Activated gamma-delta T cell (primary cell): ENCODE results near the gene FMN2.

ENCODE experiments used
- DNase-seq: peaks from one replicate; lab custom pipeline; 2025; lab: John Stamatoyannopoulos, UW

Gene FMN2

DNA sequence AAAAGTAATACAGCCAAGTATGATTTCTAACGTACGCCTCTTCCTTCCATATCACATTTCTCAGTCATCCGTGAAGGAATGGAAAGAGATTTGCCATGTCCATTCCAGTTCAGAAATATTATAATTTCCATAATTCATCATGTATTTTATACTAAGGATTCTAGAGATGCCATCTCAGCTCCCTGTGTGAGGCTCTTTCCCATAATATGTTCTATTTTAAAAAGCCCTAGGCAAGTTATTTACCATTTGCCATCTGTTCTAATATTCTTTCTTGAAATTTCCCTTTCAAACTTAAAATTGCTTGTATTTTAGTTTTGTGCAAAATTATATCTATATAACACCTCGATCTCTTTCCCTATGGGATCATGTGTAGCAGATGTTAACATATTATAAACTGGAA lies 106.7 kb downstream of the FMN2 start:
- DNase-seq = no peak

DNA sequence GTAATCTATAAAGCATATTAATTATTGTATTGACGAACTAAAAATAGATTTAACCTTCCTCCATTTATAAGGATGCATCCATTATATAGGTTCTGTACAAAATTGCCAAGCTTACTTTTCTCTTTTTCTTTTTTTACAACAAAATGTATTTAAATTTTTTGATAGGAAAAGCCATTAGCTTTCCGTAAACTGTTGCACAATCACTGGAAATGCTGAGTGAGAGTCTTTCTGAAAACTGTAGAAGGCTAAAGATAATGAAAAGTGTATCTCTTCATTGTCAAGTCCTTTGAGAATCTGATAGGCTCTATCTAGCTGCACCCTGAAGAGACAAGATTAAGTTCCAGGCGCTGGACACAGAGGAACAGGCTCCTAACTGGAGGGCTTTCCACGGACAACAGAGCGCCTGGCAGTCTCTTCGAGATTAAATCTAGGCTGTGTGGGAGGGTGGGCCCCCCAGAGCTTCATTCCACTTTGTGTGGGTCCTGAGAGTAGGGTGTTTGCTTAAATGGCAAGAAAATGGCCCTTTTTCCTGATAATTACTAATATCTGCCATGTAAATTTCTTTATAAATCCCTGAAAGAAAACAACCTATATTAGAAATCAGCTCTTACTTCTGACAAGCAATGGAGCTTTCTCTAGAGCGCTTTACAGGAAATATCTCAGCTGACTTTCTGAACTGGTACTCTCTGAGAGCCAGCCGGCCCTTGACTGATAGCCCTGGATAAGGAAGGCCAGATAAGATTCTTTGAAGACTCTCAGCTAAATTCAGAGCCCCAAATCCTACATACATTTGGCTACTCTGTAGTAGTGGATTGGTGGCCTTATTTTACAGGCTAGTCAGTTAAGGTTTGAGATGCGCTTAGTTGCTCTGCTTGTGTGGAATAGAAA lies 108.3 kb downstream of the FMN2 start:
- DNase-seq = no peak

DNA sequence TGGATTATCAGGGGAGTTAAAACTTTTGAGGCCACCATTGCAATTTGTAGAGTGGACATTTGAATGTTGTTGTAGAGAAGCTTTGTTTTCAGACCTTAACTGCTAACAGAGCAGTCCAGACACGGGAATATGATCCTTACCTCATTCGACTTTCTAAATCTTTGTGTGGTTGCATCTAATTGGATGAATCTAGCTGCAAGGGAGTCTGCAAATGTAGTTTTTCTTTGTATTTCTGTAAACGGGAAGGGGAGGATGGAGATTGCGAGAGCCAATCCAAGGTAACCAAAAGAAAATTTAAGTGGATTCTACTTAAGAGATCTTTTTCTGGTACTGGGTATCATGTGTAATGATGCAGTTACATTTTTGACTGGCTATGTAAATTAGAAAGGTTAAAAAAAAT lies 110.2 kb downstream of the FMN2 start:
- no peak for DNase-seq

DNA sequence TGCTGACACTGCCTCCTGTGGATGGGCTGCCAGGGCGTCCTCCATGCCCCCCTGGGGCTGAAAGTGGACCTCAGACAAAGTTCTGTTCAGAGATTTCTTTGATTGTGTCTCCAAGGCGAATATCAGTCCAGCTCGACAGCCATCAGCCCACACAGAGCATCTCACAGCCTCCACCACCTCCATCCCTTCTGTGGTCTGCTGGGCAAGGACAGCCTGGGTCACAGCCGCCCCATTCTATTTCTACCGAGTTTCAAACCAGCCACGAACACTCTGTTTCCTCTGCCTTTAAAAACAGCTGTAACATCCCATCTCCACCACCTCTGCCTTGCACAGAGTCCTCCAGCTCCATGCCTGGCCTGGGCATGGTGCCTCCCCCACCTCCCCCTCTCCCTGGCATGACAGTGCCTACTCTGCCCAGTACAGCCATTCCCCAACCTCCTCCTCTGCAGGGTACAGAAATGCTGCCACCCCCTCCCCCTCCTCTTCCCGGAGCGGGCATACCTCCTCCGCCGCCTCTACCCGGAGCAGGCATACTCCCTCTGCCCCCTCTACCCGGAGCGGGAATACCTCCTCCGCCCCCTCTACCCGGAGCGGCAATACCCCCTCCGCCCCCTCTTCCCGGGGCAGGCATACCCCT lies 115.5 kb downstream of the FMN2 start:
- no peak for DNase-seq

- no peak for DNase-seq
Observed at GRCh38 chr1:240210026-240210425, 118.3 kb downstream of the FMN2 start.

DNA sequence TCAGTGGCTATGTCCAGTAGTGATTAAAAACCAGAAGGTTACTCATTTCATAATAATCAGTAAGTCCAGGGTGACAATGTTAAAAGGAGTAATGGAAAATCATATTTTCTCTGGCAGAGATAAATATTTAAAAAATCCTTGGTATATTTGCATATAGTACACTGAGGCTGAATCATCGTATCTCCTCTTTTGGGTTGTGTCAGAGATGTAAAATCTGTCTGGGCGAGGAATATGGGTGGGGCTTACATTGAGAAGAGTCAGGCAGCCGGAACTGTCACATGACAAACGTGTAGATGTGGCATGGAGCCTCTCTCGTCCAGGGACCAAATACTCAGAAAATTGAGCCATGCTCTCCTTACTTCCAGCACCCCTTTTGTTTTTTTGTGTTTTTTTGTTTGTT lies 120.9 kb downstream of the FMN2 start:
- no peak for DNase-seq

GRCh38 chr1:240217403-240217802 lies 125.7 kb downstream of the FMN2 start:
- DNase-seq = no peak

DNA sequence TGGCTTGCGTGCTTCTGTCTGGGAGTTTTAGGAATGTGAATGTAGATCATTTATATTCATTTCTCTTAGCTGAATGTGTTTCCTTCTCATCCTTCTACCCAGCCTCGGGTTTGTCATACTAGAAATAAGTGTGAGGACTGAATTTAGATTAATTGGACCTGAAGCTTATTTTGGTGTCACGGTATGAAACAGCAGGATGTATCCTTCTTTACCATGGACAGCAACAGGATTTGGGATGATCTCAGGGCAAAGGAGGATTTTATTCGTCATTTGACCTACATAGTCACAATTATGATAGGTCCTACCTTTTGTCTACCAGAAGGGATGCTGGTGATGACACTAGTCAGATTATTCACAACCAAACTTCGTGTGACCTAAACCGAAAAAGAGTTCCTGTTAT lies 127.4 kb downstream of the FMN2 start:
- no peak for DNase-seq

DNA sequence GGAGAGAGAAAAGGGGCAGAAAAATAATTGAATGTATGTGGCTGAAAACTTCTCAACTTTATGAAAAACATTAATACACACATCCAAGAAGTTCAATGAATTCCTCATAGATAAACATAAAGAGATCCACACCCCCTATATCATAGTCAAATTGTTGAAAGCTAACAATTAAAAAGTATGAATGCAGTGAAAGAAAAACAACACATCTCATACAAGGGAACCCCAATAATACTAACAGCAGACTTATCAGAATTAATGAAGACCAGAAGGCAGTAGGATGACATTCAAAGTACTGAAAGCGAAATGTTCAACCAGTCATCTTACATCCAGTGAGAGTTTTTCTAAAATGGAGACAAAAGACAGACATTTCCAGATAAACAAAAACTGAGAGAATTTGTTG lies 134.4 kb downstream of the FMN2 start:
- no peak for DNase-seq

- DNase-seq = no peak
Observed at GRCh38 chr1:240230816-240231215, 139.1 kb downstream of the FMN2 start.

DNA sequence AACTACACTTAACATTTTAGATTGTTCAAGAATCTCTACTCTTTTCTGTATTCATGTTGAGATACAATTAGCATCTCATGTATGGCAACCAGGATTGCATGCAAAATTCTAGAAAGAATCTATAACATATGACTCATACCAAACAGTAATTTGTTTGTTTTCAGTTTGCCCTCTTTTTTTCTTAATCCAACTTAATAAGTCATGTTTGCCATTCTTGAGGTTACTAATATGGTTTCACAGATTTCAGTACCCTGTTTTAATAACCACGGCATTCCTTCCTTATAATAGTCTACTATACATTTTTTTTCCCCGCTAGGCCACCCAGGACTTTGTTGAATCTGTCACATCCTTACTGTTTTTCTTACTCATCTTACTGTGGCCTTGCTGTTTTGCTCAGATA lies 140.8 kb downstream of the FMN2 start:
- DNase-seq = no peak

DNA sequence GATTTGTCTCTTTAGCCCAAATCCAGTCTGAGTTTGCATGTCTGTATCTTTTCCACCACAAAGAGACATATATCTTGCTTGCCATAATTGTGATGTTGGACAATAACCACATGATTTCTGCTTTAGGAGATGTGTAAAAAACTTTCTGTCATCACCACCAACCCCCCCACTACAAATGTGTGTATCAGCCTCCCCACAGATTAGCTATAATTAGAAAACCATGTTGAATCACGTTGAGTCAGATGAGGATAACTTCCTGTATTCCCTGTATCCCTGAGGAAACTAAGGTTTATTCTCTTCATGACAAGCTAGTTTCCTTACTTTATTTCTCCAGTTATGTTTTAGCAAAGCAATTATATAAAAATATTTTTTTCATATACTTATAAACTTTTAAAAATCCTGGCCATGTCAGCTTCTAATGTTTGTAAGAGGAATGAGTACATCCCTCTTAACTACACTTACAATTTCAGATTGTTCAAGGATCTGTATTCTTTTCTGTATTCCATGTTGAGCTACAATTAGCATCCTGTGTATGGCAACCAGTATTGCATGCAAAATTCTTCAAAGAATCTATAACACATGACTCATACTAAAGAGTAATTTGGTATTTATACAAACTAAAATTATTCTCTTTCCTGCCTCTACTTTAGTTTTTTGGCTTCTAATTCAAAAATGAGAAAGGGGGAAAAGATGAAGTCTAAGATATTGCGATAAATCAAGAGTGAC lies 143.0 kb downstream of the FMN2 start:
- no peak for DNase-seq

GRCh38 chr1:240235521-240236288 lies 144.0 kb downstream of the FMN2 start:
- DNase-seq = no peak

DNA sequence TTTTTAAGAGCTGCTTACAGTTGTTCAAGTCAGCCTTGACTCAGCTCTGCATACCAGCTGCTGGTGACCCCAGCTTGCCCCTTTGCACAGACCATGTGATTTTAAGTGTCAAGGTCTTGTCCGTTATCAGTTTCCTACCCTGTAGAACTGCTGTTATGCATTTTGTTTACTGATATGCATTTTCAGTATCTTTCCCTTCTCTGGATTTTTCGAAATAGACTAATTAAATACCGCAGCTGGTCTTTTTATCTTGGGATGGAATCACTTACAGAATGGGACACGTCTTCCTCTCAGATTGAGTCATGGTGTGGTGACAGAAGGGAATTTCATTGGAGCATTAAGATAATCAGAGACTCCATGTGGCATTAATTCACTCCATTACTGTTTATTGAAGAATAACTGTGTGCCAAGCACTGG lies 145.6 kb downstream of the FMN2 start:
- DNase-seq = no peak

DNA sequence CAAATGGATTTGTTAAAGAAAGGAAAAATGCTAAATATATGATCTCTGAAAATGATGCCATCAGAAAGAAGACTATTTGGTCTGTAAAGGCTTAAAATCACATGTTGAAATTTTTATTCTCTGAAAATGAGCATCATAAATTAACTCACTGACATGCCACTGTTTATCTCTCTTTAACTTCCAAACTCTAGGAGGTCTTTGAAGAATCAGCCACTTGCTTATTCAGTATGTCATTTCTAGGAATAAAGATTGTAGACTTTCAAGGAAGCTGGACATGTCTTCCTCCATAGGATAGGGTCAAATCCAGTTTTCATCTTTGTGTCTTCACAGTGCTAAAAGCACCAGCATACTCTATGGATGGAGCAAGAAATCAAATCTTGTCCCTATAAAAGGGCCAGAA lies 147.6 kb downstream of the FMN2 start:
- no peak for DNase-seq

DNA sequence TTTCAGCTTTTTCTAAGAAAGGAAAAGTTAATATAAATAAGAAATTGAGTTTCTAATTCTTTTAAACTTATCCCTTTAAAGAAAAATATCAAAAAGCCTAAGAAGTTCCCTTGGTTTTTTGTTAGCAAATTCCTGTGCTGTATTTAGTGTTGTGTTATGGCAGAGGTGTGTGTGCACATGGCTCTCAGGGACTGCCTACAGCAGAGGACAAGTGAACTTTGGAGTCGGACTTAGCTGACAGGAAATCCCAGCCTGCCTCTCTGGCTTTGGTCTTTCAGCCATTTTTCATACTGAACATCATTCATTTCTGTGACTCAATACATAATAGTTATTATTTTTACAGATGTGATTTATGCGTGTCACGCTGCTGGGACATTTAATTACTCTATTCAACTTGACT lies 149.6 kb downstream of the FMN2 start:
- DNase-seq = no peak

DNA sequence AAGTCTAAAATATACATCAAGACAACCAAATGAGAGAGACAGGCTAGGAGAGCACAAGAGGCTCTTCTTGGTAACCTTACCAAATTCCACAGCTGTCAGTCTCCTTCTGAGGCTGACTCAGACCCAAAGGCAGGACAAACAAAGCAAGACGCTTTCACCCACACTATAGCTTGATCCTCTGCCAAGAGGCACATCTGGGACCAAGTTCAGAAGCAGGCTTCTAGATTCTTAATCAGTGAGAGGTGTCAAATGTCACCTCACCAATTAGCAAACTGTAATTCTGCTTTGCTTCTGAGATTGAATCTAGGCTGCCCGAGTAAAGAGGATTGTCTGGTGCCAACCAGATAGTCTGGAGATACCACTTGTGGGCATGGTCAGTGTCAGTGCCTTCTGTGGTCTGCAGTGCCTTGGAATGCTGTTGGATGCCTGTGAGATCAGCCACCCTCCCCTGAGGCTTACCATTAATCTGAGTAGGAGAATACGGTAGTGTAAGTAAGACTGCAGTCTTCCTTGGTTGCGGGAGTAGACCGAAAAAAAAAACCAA lies 151.0 kb downstream of the FMN2 start:
- no peak for DNase-seq

- no peak for DNase-seq
Observed at GRCh38 chr1:240244968-240245628, 153.4 kb downstream of the FMN2 start.

DNA sequence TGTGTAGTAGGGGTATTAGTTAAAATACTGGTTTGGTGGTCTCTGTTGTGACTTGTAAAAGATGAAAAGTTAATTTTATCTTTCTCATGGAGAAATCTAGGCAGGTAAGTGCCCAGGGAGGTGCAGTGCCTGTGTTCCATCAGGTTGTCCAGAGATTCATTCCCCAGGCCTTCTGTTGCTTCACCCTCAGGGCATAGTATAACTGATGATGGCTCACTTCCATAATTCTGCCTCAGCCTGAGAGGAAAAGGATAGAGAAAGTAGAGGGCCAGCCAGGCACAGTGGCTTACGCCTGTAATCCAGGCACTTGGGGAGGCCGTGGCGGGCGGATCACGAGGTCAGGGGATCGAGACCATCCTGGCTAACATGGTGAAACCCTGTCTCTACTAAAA lies 153.9 kb downstream of the FMN2 start:
- DNase-seq = no peak

- no peak for DNase-seq
Observed at GRCh38 chr1:240247899-240248298, 156.2 kb downstream of the FMN2 start.

DNA sequence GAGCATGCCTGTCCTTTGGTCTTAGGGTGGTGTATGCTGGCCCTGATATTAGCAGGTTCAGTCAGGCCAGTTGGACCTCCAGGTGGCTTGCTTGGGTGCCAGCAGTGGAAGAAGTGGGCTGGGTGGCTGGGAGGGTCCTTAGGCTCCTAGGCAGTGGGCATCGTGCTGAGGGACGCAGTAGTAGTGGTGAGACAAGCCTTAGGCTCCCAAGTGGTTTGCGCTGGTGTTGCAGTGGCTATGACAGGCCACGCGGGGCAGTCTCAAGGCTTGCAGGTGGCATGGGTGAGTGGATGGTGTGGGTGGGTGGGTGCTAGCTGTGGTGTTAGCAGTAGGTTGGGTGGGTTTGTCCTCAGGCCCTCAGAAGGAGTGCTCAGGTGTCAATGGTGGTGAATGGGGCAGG lies 162.3 kb downstream of the FMN2 start:
- DNase-seq = no peak
